Fibroblast of mammary gland (primary cell): Measurements from ENCODE around the gene OSER1.

Experiments
- DNase-seq: peaks from one replicate; pipeline ENCODE4 v3.0.0-alpha.2; 2010; ENCODE audit warnings: low read depth
- H3K4me3 ChIP-seq: 2 replicates; pipeline ENCODE4 v1.5.1; 2011; ENCODE audit warnings: low read depth, mild to moderate bottlenecking, low read length, moderate library complexity; ENCODE audit not compliant: control insufficient read depth
- CTCF ChIP-seq: conservative IDR thresholded peaks from 2 replicates; pipeline ENCODE4 v1.5.1; 2011; ENCODE audit warnings: low read depth, low read length, inconsistent platforms; ENCODE audit not compliant: control insufficient read depth, insufficient read depth

OSER1 gene

GRCh38 chr20:44154521-44155001 is 56.0 kb downstream of the OSER1 start:
- no peak for TF ChIP-seq CTCF
- no peak for DNase-seq
- H3K4me3 ChIP-seq: no peak overlapping the region

GRCh38 chr20:44153636-44154043 is 56.9 kb downstream of the OSER1 start:
- H3K4me3 ChIP-seq: no peak overlapping the region
- TF ChIP-seq CTCF: no peak
- DNase-seq: no peak

GRCh38 chr20:44151621-44152416 is 58.8 kb downstream of the OSER1 start:
- no peak for TF ChIP-seq CTCF
- DNase-seq: no peak
- H3K4me3 ChIP-seq: no peak overlapping the region

GRCh38 chr20:44146272-44146671 is 64.3 kb downstream of the OSER1 start:
- no peak for DNase-seq
- no peak for TF ChIP-seq CTCF
- H3K4me3 ChIP-seq: no peak overlapping the region
